HEK293 (cell line): ENCODE data around the gene ZNHIT2.

Source experiments
- BCL11B ChIP-seq: fragments of 450-650 bp; formaldehyde crosslinking; IDR thresholded peaks from 2 replicates; pipeline ENCODE4 v1.5.1; 2016; ENCODE audit warnings: low read depth, missing biosample characterization, missing genetic modification characterization
- GLI2 ChIP-seq: fragments of 450-650 bp; formaldehyde crosslinking; IDR thresholded peaks from 2 replicates; pipeline ENCODE4; 2017; ENCODE audit warnings: missing biosample characterization, missing genetic modification characterization, low read depth, borderline replicate concordance
- MEIS1 ChIP-seq: sonication (generic); formaldehyde crosslinking; IDR thresholded peaks from 2 replicates; pipeline ENCODE4 v1.8.1; 2022; ENCODE audit warnings: missing genetic modification reagents, mild to moderate bottlenecking, borderline replicate concordance
- PRDM4 ChIP-seq: fragments of 450-650 bp; formaldehyde crosslinking; IDR thresholded peaks from 2 replicates; pipeline ENCODE4 v1.5.1; 2017; ENCODE audit warnings: missing biosample characterization, missing genetic modification characterization
- REST ChIP-seq: fragments of 450-650 bp; formaldehyde crosslinking; IDR thresholded peaks from 2 replicates; pipeline ENCODE4 v1.5.1; 2016; ENCODE audit warnings: missing biosample characterization, missing genetic modification characterization
- SP3 ChIP-seq: fragments of 450-650 bp; formaldehyde crosslinking; IDR thresholded peaks from 2 replicates; pipeline ENCODE4 v1.5.1; 2016; ENCODE audit warnings: missing biosample characterization, missing genetic modification characterization
- TCF7L2 ChIP-seq: IDR thresholded peaks from 2 replicates; pipeline ENCODE4 v1.6.1; 2011; ENCODE audit warnings: low read depth, mild to moderate bottlenecking, inconsistent platforms, low read length, moderate library complexity, borderline replicate concordance
- ZBTB1 ChIP-seq: fragments of 450-650 bp; formaldehyde crosslinking; IDR thresholded peaks from 2 replicates; pipeline ENCODE4 v1.5.1; 2016; ENCODE audit warnings: missing biosample characterization, missing genetic modification characterization
- ZBTB20 ChIP-seq: fragments of 450-650 bp; formaldehyde crosslinking; IDR thresholded peaks from 2 replicates; pipeline ENCODE4 v1.5.1; 2016; ENCODE audit warnings: missing biosample characterization, missing genetic modification characterization
- ZNF114 ChIP-seq: fragments of 450-650 bp; formaldehyde crosslinking; IDR thresholded peaks from 2 replicates; pipeline ENCODE4 v1.5.0; 2017; ENCODE audit warnings: missing biosample characterization, missing genetic modification characterization
- ZNF140 ChIP-seq: fragments of 450-650 bp; formaldehyde crosslinking; IDR thresholded peaks from 2 replicates; pipeline ENCODE4 v1.5.1; 2016; ENCODE audit warnings: missing biosample characterization, missing genetic modification characterization
- ZNF324 ChIP-seq: fragments of 450-650 bp; formaldehyde crosslinking; IDR thresholded peaks from 2 replicates; pipeline ENCODE4 v1.5.1; 2016; ENCODE audit warnings: missing biosample characterization, missing genetic modification characterization
- ZNF510 ChIP-seq: fragments of 450-650 bp; formaldehyde crosslinking; IDR thresholded peaks from 2 replicates; pipeline ENCODE4 v1.5.1; 2018; ENCODE audit warnings: mild to moderate bottlenecking, missing genetic modification characterization, missing biosample characterization; ENCODE audit not compliant: insufficient replicate concordance
- ZNF544 ChIP-seq: fragments of 450-650 bp; formaldehyde crosslinking; IDR thresholded peaks from 2 replicates; pipeline ENCODE4 v1.5.0; 2017; ENCODE audit warnings: missing biosample characterization, missing genetic modification characterization
- ZNF571 ChIP-seq: fragments of 450-650 bp; formaldehyde crosslinking; IDR thresholded peaks from 2 replicates; pipeline ENCODE4 v1.5.0; 2017; ENCODE audit warnings: missing biosample characterization, missing genetic modification characterization
- ZNF610 ChIP-seq: fragments of 450-650 bp; formaldehyde crosslinking; IDR thresholded peaks from 2 replicates; pipeline ENCODE4 v1.5.1; 2016; ENCODE audit warnings: missing biosample characterization, missing genetic modification characterization, borderline replicate concordance
- ZNF658 ChIP-seq: fragments of 450-650 bp; formaldehyde crosslinking; IDR thresholded peaks from 2 replicates; pipeline ENCODE4; 2016; ENCODE audit warnings: missing biosample characterization, missing genetic modification characterization
- ZNF692 ChIP-seq: fragments of 450-650 bp; formaldehyde crosslinking; IDR thresholded peaks from 2 replicates; pipeline ENCODE4 v1.5.1; 2016; ENCODE audit warnings: missing biosample characterization, missing genetic modification characterization
- ZNF704 ChIP-seq: fragments of 450-650 bp; formaldehyde crosslinking; IDR thresholded peaks from 2 replicates; pipeline ENCODE4 v1.5.1; 2016; ENCODE audit warnings: missing biosample characterization, missing genetic modification characterization
- ZNF792 ChIP-seq: fragments of 450-650 bp; formaldehyde crosslinking; IDR thresholded peaks from 2 replicates; pipeline ENCODE4 v1.5.1; 2016; ENCODE audit warnings: missing biosample characterization, missing genetic modification characterization
- TF ChIP-seq, protein P1 (sequence below): fragments of 450-650 bp; IDR thresholded peaks from 2 replicates; pipeline ENCODE4 v1.5.1; 2018; ENCODE audit warnings: missing biosample characterization, missing genetic modification characterization
- TF ChIP-seq, protein P2 (sequence below): fragments of 450-650 bp; IDR thresholded peaks from 2 replicates; pipeline ENCODE4 v1.5.1; 2018; ENCODE audit warnings: missing biosample characterization, mild to moderate bottlenecking, missing genetic modification characterization
- TF ChIP-seq, protein P3 (sequence below): fragments of 450-650 bp; formaldehyde crosslinking; IDR thresholded peaks from 2 replicates; pipeline ENCODE4 v1.5.1; 2016; ENCODE audit warnings: missing biosample characterization, missing genetic modification characterization

The ZNHIT2 gene

GRCh38 chr11:65134240-65134951 is 16.9 kb upstream of the ZNHIT2 start, which contains the start of gene SYVN1 (continued):
- TF ChIP-seq ZNF324 (tag by site-specific recombination), result 0 out of 2 replicates have a peak, but pooled peaks have one; percentile 78
- TF ChIP-seq ZNF704 (tag by site-specific recombination), result no peak
- TF ChIP-seq, protein P1, sequence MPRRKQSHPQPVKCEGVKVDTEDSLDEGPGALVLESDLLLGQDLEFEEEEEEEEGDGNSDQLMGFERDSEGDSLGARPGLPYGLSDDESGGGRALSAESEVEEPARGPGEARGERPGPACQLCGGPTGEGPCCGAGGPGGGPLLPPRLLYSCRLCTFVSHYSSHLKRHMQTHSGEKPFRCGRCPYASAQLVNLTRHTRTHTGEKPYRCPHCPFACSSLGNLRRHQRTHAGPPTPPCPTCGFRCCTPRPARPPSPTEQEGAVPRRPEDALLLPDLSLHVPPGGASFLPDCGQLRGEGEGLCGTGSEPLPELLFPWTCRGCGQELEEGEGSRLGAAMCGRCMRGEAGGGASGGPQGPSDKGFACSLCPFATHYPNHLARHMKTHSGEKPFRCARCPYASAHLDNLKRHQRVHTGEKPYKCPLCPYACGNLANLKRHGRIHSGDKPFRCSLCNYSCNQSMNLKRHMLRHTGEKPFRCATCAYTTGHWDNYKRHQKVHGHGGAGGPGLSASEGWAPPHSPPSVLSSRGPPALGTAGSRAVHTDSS (tag by site-specific recombination), result no peak
- TF ChIP-seq ZNF510 (tag by site-specific recombination), result no peak
- no peak for TF ChIP-seq PRDM4 (tag by site-specific recombination)
- TF ChIP-seq ZNF140 (tag by site-specific recombination), result no peak
- no peak for TF ChIP-seq MEIS1 (CRISPR knock-in tag)
- TF ChIP-seq ZBTB1, result no peak
- no peak for TF ChIP-seq ZNF571 (tag by site-specific recombination)
- no peak for TF ChIP-seq TCF7L2
- peak; percentile 42; the same call in 1 of the 2 replicates for TF ChIP-seq BCL11B (tag by site-specific recombination)
- no peak for TF ChIP-seq ZNF792 (tag by site-specific recombination)
- TF ChIP-seq ZNF114 (tag by site-specific recombination), result no peak
- TF ChIP-seq ZBTB20 (tag by site-specific recombination), result 0 out of 2 replicates have a peak, but pooled peaks have one; percentile 15
- TF ChIP-seq ZNF658 (tag by site-specific recombination), result no peak
- TF ChIP-seq ZNF692 (tag by site-specific recombination), result peak; percentile 94
- no peak for TF ChIP-seq GLI2 (tag by site-specific recombination)
- TF ChIP-seq REST, result no peak
- TF ChIP-seq SP3 (tag by site-specific recombination), result peak; percentile 54
- TF ChIP-seq, protein P2, sequence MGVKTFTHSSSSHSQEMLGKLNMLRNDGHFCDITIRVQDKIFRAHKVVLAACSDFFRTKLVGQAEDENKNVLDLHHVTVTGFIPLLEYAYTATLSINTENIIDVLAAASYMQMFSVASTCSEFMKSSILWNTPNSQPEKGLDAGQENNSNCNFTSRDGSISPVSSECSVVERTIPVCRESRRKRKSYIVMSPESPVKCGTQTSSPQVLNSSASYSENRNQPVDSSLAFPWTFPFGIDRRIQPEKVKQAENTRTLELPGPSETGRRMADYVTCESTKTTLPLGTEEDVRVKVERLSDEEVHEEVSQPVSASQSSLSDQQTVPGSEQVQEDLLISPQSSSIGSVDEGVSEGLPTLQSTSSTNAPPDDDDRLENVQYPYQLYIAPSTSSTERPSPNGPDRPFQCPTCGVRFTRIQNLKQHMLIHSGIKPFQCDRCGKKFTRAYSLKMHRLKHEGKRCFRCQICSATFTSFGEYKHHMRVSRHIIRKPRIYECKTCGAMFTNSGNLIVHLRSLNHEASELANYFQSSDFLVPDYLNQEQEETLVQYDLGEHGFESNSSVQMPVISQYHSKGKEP, result no peak; the same call in 1 of the 2 replicates
- TF ChIP-seq ZNF544 (tag by site-specific recombination), result no peak
- TF ChIP-seq ZNF610 (tag by site-specific recombination), result no peak
- TF ChIP-seq, protein P3, sequence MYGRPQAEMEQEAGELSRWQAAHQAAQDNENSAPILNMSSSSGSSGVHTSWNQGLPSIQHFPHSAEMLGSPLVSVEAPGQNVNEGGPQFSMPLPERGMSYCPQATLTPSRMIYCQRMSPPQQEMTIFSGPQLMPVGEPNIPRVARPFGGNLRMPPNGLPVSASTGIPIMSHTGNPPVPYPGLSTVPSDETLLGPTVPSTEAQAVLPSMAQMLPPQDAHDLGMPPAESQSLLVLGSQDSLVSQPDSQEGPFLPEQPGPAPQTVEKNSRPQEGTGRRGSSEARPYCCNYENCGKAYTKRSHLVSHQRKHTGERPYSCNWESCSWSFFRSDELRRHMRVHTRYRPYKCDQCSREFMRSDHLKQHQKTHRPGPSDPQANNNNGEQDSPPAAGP (tag by site-specific recombination), result peak; percentile 88
- TF ChIP-seq, all 188 proteins: peak for 48
